NCI-H2029 treated with DMSO at 0.1 percent for 48 hours (cell line): ENCODE data around the gene IRX3.

Source experiments
- DNase-seq: peaks from one replicate; lab custom pipeline; 2025; lab: John Stamatoyannopoulos, UW

The IRX3 gene

DNA sequence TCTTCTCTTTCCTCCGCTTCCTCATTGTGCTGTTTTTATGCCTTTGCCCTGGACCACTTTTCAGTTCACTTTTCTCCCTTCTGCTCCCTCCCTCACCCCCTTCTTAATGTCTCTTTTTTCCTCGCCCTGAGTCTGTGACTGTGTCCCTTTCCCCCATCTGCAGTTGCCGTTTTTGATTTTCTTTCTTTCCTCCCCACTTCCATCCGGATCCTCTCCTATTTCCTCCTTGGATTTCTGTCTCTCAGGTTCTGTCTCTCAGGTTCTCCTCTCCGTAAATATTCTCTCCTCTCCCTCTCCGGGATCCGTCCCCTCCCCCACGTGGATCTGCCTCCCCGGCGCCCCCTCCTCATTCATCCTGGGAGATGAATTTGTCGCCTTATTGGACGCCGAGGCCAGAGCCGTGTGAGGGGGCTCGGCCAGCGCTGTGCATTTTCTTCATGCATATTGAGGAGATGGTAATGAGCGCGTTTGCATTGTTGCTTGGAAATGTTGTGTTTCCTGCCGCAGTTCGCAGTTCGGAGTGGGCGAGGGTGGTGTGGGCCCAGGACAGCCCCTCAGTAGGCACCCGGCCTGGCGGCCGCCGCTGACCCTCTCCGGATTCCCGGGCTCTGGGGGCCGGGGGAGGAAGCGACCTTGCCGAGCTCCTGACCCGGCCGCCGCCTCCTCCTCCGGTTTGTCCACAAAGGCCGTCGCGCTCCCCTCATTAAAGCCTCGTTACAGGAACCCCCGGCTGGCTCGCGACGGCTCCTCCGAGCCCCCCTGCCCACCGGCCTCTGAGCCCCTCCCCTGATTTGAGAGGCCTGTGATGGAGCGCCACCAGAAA lies 4.5 kb upstream of the IRX3 start:
- no peak for DNase-seq

DNA sequence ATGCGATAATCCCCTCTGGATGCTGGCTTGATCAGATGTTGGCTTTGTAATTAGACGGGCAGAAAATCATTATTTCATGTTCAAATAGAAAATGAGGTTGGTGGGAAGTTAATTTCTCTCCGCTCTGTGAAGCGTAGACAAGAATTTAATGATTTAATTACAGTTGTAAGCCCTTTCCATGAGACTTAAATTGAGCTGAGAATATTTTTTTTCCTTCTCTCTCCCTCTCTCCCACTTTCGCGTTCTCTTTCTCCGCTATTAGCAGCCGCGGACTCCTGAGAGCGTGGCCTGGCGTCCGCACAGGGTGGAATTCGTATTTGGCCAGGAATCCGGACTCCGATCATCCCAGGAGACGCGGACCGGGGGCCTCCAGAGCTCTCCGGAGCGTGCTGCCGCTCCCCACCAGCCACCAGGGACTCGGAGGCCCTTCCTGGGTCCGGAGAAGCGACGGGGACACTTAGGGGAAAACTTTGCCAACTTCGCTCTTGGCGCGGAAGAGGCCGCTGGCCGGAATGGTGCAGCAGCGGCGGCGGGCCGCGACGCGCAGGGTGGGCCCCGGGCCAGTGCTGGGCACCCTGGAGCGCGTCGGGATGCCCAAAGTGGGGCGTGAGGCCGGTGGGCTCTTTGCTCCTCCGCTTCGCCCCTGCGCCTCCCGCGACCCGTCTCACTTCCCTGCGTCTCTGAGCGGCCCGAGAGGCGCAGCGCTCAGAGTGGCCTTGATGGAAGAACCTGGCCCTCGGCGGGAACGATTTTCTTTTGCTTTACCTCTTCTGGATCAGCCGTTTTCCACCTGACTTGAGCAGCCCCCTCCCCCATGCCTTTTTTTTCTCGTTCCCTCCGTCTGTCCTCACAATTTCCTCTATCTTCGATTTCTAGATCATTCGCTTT lies 3.6 kb upstream of the IRX3 start:
- no peak for DNase-seq

DNA sequence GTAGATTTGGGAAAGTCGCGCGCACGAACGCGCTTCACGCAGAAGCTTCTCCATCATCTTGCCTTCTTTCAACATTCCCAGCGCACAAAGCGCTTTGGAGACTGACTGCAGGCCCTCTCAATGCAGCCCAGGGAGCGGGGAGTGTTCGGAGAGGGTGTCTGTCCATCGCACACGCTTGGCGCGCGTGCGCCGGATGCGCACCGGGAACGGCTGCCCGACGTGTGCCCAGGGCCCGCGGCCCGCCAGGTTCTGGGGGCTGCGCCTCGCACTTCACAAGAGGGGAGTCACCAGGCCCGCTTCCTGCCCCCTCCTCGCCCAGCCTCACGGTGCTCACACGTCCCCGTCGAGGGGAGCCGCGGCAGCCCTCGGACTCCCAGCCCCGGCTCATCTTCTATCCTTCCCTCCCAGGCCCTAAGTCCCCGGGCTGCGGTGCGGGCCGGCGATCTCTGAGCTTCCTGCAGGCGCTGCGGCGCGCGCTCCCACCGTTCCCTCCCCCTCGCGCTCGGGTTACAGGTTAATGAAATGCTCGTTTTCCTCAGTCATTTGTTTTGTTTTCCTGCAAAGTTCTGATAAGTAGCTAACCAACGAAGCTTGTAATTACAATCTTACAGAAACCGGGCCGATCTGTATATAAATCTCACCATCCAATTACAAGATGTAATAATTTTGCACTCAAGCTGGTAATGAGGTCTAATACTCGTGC lies 2.8 kb upstream of the IRX3 start:
- no peak for DNase-seq

GRCh38 chr16:54288835-54289241 lies 2.3 kb upstream of the IRX3 start:
- no peak for DNase-seq

- no peak for DNase-seq
These were observed 1.6 kb upstream of the IRX3 start for GRCh38 chr16:54288030-54288834.

GRCh38 chr16:54287131-54288029 lies 793 bp upstream of the IRX3 start:
- no peak for DNase-seq

DNA sequence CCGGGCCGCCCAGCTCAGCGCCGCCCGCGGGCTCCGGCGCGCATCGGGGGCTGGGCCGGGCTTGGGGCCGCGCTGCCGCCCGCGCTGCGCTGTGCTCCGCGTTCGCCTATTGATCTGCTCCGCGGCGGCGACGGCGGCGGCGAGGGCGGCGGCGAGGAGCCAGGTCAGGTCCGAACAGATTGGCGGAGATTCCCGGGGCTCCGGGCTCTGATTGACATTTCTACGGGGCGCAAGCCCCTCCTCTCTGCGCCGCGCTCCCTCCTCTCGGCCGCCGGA lies 559 bp downstream of the IRX3 start:
- DNase-seq = no peak

GRCh38 chr16:54285414-54286089 lies 1.0 kb downstream of the IRX3 start:
- DNase-seq = no peak

GRCh38 chr16:54284931-54285413 lies 1.6 kb downstream of the IRX3 start:
- no peak for DNase-seq

- no peak for DNase-seq
These were observed 2.2 kb downstream of the IRX3 start for GRCh38 chr16:54284319-54284930.

- DNase-seq = no peak
These were observed 2.8 kb downstream of the IRX3 start for GRCh38 chr16:54283725-54284318.

GRCh38 chr16:54282928-54283724 lies 3.5 kb downstream of the IRX3 start:
- no peak for DNase-seq

GRCh38 chr16:54282202-54282927 lies 4.2 kb downstream of the IRX3 start:
- no peak for DNase-seq

- no peak for DNase-seq
These were observed 4.9 kb downstream of the IRX3 start for GRCh38 chr16:54281535-54282201.

GRCh38 chr16:54280751-54281150 lies 5.8 kb downstream of the IRX3 start:
- DNase-seq = no peak

DNA sequence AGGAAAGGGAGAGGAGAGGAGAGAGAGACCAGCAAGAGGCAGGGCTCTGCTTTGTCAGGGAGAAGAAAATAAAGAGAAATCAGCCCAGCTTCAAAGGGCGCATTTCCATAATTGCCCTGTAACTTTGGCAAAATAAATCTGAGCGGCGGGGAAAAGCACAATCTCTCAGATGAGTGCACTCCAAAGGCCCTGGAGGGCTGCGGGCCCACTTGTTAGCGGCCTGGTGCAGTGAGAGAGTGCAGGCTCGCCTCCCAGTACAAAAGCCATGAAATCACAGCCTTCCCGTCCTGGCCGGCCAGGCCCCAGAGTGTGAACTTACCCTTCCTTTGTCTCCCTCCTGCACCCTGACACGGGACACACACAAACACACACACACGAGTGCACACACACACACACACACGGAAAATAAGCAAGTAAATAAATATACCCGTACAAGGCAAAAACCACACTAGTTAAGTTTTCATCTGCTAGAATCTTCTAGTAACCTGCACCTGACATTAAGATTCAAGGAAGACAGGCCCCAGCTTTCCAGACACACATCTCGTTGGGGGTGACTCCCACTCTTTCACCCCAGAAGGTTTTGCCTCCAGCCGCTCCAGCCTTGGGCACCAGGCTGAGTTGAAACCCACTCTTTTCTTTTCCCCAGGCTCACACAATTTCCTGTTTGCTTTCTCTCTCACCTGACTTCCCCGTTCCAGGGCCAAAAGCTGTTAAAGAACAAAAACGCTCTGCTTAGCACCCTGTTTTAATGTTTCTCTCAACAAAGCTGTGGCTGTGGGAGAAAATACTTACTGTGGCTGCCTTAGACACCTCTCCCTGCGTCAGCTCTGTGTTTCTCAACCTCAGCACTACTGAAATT lies 8.5 kb downstream of the IRX3 start:
- peak; percentile 27 for DNase-seq
